Rectal smooth muscle tissue (tissue), 1 donor: ENCODE measurements around the gene GCLM.
A peak's percentile ranks its signal among the peaks of the same experiment; 100 is the strongest.
"Not testable (repeated sequence)": the region's sequence is repeated elsewhere in the genome, so short reads cannot be mapped to it uniquely, and the experiment has no call there.

ENCODE experiments used
- H3K27ac ChIP-seq: one replicate; pipeline ENCODE4 v1.7.0; 2013; ENCODE audit warnings: low read depth, low read length, inconsistent platforms
- H3K27me3 ChIP-seq: one replicate; pipeline ENCODE4 v1.7.0; 2013; ENCODE audit warnings: low read length; ENCODE audit not compliant: control insufficient read depth, insufficient read depth
- H3K36me3 ChIP-seq: one replicate; pipeline ENCODE4 v1.7.0; 2013; ENCODE audit warnings: low read length; ENCODE audit not compliant: control insufficient read depth, insufficient read depth
- H3K4me1 ChIP-seq: one replicate; pipeline ENCODE4 v1.7.0; 2013; ENCODE audit warnings: low read length; ENCODE audit not compliant: control insufficient read depth, insufficient read depth
- H3K4me3 ChIP-seq: one replicate; pipeline ENCODE4 v1.7.0; 2013; ENCODE audit warnings: low read length
- H3K9ac ChIP-seq: one replicate; pipeline ENCODE4 v1.7.0; 2013; ENCODE audit warnings: low read length

Gene GCLM

GRCh38 chr1:93851878-93852277, 57.4 kb downstream of the GCLM start:
- Histone ChIP-seq H3K4me1 (peaks cover 7% of the 10 kb centered on the region), H3K27ac (no peak overlapping the region), H3K9ac (no peak overlapping the region), H3K36me3 (no peaks in the 10 kb centered on the region), H3K27me3 (no peaks in the 10 kb centered on the region), H3K4me3 (no peak overlapping the region)

- Histone ChIP-seq H3K9ac (no peak overlapping the region), H3K4me3 (no peak overlapping the region), H3K36me3 (no peaks in the 10 kb centered on the region)
Observed at GRCh38 chr1:93851327-93851712, 57.9 kb downstream of the GCLM start.

GRCh38 chr1:93850687-93851326, 58.4 kb downstream of the GCLM start:
- not testable (repeated sequence) for H3K27me3 ChIP-seq, H3K36me3 ChIP-seq, H3K4me1 ChIP-seq, H3K9ac ChIP-seq, H3K27ac ChIP-seq
- peak overlapping the region; percentile 3 for H3K4me3 ChIP-seq

More at GRCh38 chr1:93851327-93851712, 57.9 kb downstream of the GCLM start:
- Histone ChIP-seq H3K27me3 (no peaks in the 10 kb centered on the region), H3K27ac (no peak overlapping the region), H3K4me1 (peaks cover 7% of the 10 kb centered on the region)

GRCh38 chr1:93848350-93848883, 60.8 kb downstream of the GCLM start:
- peaks cover 14% of the 10 kb centered on the region for H3K4me1 ChIP-seq
- peak overlapping the region; percentile 96 for H3K27ac ChIP-seq
- H3K9ac ChIP-seq = peak overlapping the region; percentile 87
- H3K36me3 ChIP-seq = no peaks in the 10 kb centered on the region
- H3K4me3 ChIP-seq = peak overlapping the region; percentile 96
- no peaks in the 10 kb centered on the region for H3K27me3 ChIP-seq

- Histone ChIP-seq H3K27ac (peak overlapping the region; percentile 96), H3K4me1 (peaks cover 14% of the 10 kb centered on the region), H3K27me3 (no peaks in the 10 kb centered on the region), H3K4me3 (peak overlapping the region; percentile 96), H3K36me3 (no peaks in the 10 kb centered on the region), H3K9ac (peak overlapping the region; percentile 95)
Observed at GRCh38 chr1:93847811-93848288, 61.4 kb downstream of the GCLM start.

DNA sequence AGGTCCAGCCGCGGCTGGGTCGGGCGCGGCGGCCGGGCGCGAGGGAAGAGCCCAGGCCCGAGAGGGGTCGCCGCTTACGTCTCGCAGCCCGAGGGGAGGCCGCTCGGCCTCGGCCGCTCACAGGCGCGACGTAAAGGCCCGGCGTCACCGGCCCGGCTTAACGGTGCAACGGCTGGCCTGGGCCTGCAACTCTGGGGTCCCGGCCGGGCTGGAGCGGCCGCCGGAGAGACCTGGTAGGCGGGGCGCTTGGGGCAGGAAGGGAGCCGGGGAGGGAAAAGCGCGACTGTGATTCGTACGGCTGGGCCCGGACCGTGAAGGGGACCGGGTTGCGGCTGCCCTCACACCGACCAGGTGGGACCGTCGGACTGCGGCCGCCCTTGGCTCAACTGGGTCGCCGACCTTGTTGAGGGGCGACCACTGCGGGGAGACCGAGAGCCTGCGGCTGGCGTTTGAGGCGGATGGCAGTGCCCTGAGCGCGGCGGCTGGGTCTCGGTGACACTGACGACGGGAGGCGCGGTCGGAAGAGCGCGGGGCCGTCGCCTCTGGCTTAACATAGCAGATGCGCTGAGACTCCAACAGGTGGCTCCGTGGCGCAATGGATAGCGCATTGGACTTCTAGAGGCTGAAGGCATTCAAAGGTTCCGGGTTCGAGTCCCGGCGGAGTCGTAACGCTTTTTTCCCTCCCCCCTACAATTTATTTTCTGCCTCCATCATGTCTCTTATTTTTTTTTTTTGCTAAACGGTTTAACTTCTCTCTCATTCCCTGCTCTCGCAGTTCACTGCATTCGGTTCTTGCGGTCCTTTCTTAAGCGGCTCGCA, 62.0 kb downstream of the GCLM start:
- peak overlapping the region; percentile 96 for H3K27ac ChIP-seq
- H3K4me1 ChIP-seq = peaks cover 14% of the 10 kb centered on the region
- H3K36me3 ChIP-seq = no peaks in the 10 kb centered on the region
- peak overlapping the region; percentile 95 for H3K9ac ChIP-seq
- H3K27me3 ChIP-seq = no peaks in the 10 kb centered on the region
- peak overlapping the region; percentile 96 for H3K4me3 ChIP-seq

DNA sequence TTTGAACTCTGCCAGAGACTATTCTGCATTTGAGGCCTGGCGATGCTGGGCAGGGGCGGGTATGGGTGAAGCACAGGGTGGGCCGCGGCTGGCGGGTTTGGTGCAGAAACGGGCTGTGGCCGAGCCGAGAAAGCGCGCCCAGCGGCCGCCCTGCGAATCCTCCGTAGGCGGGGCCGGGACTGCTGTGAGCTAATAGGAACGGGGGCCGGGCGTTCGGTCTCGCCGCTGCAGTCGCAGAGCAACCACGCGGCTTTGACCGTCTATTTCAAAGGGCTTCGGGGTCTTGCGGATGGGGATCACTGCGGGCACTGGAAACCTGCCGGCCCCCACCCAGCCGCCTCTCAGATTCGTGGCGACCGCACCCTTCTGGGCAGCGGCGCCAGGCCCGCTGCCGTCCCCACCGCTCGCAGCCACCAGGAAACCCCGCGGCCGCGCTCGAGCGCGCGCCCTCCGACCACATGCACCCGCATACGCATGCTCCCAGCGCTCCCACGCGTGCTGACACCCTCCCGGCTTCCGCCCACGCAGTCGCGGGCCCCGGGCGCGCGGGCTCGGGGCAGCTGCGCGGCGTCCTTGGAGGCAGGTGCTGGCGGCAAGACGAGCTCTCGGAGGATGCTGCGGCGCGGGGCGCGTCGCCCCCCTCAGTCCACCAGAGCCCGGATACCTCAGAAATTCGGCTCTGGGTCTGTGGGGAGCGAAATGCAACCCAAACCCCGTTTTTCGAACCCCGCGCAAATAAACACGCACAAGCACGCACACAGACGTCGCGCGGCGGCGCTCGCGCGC, 62.8 kb downstream of the GCLM start:
- Histone ChIP-seq H3K9ac (peak overlapping the region; percentile 95), H3K36me3 (no peaks in the 10 kb centered on the region), H3K4me1 (peaks cover 14% of the 10 kb centered on the region), H3K27me3 (no peaks in the 10 kb centered on the region), H3K4me3 (peak overlapping the region; percentile 96), H3K27ac (peak overlapping the region; percentile 96)

DNA sequence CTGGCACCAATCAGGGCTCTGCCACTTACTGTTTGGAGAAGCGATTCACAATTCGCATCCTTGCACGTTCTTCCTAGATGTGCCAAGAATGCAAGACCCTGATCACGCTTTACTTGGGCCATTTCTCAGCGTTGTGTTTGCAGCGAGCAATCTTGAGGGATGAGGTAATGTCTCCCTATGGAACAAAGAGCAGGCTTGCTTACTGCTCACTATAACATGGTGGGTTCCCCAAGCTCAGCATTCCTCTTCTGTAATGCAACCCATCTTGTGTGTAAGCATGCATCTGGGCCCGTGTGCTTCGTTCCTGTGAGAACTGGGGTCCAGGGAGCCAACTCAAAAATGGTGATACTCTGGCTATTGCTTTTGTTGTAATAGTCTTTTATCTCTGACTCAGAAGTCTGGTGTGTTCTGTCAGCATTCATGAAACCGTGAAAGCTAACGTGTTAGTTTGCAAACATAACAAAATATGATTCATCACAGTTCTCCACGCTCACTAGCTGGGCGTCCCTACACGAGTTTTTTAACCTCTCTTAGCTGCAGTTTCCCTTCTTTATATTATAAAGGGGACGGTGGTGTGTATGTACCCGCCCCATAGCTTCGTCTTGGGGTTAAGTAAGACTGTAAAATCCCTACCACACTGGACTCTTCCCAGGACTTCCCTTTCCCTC, 63.6 kb downstream of the GCLM start:
- H3K4me3 ChIP-seq = peak overlapping the region; percentile 96
- no peaks in the 10 kb centered on the region for H3K36me3 ChIP-seq
- peaks cover 14% of the 10 kb centered on the region for H3K4me1 ChIP-seq
- H3K9ac ChIP-seq = peak overlapping the region; percentile 93
- no peaks in the 10 kb centered on the region for H3K27me3 ChIP-seq
- peak overlapping the region; percentile 96 for H3K27ac ChIP-seq

DNA sequence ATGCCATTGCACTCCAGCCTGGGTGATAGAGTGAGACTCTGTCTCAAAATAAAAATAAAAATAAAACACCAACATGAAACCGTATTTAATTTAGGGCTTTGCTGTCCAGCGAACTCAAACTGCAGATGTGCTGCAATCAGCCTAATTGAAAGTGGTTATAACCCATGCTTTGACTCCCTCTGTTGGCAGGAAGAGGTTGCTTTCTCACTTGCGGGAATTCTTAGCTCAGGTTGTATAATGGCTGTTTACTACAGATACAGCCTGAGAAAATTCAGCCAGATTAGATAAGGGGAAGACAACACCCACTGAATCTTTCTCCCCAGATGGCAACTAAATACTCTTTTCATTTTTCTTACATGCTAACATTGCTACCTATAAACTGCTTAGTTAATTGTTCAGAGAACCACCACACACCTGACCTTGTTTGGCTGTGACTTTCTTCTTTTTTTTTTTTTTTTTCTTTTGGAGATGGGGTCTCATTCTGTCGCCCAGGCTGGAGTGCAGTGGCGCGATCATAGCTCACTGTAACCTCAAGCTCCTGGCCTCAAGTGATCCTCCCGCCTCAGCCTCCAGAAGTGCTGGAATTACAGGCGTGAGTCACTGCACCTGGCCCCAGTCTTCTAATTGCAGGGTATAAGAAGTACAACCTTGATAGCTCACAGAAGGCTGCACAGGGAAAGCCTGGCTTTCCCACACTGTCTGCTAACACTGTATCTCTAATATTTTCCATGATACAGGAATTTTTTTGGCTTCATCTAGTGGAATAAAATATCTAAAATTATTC, 64.8 kb downstream of the GCLM start:
- Histone ChIP-seq H3K9ac (no peak overlapping the region), H3K36me3 (no peaks in the 10 kb centered on the region), H3K4me3 (no peak overlapping the region), H3K27me3 (no peaks in the 10 kb centered on the region), H3K27ac (peak overlapping the region; percentile 43), H3K4me1 (peaks cover 14% of the 10 kb centered on the region)

DNA sequence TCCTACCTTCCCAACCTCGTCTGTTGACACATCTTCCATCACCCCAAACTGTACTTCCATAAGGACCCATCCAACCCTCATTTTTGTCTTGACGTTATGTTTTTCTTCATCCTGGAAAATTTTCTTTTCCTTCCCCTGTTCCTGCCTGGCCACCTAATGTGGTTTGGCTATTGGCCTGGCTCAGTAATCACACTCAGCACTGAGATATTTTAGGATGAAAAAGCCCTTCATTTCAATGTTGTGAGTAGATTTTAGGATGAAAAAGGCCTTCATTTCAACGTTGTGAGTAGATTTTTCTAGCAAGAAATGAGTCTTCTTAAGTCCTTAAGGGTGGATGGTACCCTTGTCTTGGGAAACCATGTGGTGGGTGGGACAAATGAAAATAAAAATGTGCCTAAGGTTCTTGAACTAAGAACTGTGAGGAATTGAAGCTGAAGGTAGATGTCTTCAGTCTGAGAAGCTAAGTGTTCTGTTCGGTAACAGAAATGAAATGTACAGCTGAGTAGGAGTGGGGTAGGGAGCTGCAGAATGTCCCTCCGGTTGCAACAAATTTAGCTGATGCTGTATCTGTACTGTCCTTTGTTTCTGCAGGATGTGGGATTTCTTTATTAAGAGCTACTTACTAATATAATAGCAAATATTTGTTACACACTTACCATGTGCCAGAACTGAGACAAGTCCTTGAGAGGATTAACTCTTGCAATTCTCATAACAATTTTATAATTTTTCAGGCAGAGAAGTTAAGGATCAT, 66.3 kb downstream of the GCLM start:
- Histone ChIP-seq H3K9ac (no peak overlapping the region), H3K36me3 (no peaks in the 10 kb centered on the region), H3K4me3 (no peak overlapping the region), H3K27me3 (no peaks in the 10 kb centered on the region), H3K27ac (no peak overlapping the region), H3K4me1 (peaks cover 6% of the 10 kb centered on the region)

GRCh38 chr1:93841771-93842170, 67.5 kb downstream of the GCLM start:
- Histone ChIP-seq H3K36me3 (no peaks in the 10 kb centered on the region), H3K27me3 (no peaks in the 10 kb centered on the region), H3K4me3 (no peak overlapping the region), H3K9ac (no peak overlapping the region), H3K4me1 (peaks cover 6% of the 10 kb centered on the region), H3K27ac (no peak overlapping the region)
